C4-2B (cell line): ENCODE data around the gene CEP57L1.

ENCODE experiments used
- CTCF ChIP-seq: fragments of 450-650 bp; conservative IDR thresholded peaks from 2 replicates; pipeline ENCODE4 v1.5.1; 2017; ENCODE audit warnings: mild to moderate bottlenecking
- ZFX ChIP-seq: fragments of 450-650 bp; IDR thresholded peaks from 2 replicates; pipeline ENCODE4 v1.6.1; 2017

DNA sequence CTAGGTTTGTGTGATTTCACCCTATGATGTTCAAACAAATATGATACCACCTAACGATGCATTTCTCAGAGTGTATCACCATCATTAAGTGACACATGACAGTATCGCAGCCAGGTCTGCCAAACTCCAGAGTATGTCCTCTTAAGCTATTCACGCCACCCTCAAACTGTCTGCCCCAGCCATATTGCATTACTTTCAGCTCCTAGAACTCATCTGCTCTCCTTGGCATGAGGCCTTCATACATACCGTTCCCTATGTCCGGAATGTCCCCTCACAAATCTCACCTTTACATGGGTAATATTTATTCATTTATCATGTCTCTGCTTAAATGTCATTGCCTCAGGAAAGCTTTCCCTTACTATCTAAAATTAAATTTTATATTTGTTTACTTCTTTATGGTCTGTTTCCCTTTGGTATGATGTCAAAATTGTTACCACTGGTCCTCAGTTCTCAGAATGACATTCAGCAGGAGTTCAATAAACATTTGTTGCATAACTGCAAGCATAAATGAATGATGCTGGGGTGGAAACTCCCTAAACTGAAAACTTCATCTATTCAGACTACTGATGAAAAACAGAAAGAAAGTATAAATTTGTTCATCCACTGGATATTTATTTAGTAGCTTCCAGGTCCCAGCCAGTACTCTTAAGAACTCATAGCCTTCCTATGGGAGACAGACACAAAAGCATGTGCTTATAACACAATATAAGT is 3.8 kb upstream of the CEP57L1 start:
- TF ChIP-seq CTCF (no peak), ZFX (no peak)
